GM12878 (cell line): ENCODE data around the gene DELE1. TPM values are rescaled to one million over a fixed set of nuclear protein-coding genes. Genes with fewer than 3 reads are reported as not detected.

Experiments
- ATAC-seq: fragments of 200-7000 bp; cut with Tn5 transposase; 3 replicates; pipeline ENCODE4 v1.9.1; 2020; ENCODE audit warnings: mild to moderate bottlenecking, moderate library complexity
- BruUV-seq: library from RNA; stranded (reverse); fragments of 400-500 nt; replicated peaks from 2 replicates; lab custom pipeline; 2021; lab: Mats Ljungman, UMichigan
- CTCF ChIA-PET: fragments of 300-600 bp; sonication (Branson Sonifier 250); formaldehyde crosslinking; extraction: SDS; loops from one replicate; lab custom pipeline; 2021; ENCODE audit warnings: inconsistent platforms; lab: Yijun Ruan, JAX
- POLR2A ChIA-PET: fragments of 350-600 bp; formaldehyde crosslinking; extraction: SDS; loops from one replicate; lab custom pipeline; 2021; ENCODE audit warnings: inconsistent platforms; lab: Charles Lee
- RAD21 ChIA-PET: fragments of 300-600 bp; sonication (Branson Sonifier 250); formaldehyde crosslinking; loops from one replicate; lab custom pipeline; 2023; ENCODE audit warnings: antibody characterized with exemption; ENCODE audit not compliant: unreplicated experiment; lab: Charles Lee
- SMC1A ChIA-PET: fragments of 300-600 bp; sonication (Branson Sonifier 250); formaldehyde crosslinking; loops from one replicate; lab custom pipeline; 2023; ENCODE audit not compliant: unreplicated experiment, uncharacterized antibody; lab: Charles Lee
- DNase-seq: peaks from one replicate; pipeline ENCODE4 v3.0.0-alpha.2; 2011; ENCODE audit warnings: low read depth, low spot score
- FAIRE-seq: peaks from 3 replicates; lab custom pipeline; 2011; peaks lifted over from hg19 to GRCh38; lab: Jason Lieb, UNC
- H2AFZ ChIP-seq: 2 replicates; pipeline ENCODE4 v1.6.0; 2011; ENCODE audit warnings: low read depth, low read length, control low read depth; ENCODE audit not compliant: control insufficient read depth
- H3K27ac ChIP-seq: 2 replicates; pipeline ENCODE4 v1.5.1; 2011; ENCODE audit warnings: control low read depth; ENCODE audit not compliant: control insufficient read depth, insufficient read depth
- H3K27me3 ChIP-seq, 2 experiments: replicated peaks in 1 of 2; 2 replicates each; pipeline versions ENCODE4 v1.6.0 to v1.6.1; 2011; ENCODE audit warnings: low read length in 1 of 2; ENCODE audit not compliant: control insufficient read depth in 2 of 2, insufficient read depth in 2 of 2
- H3K36me3 ChIP-seq, 2 experiments: 2 replicates each; pipeline ENCODE4 v1.5.1; 2011; ENCODE audit warnings: low read length in 1 of 2; ENCODE audit not compliant: control insufficient read depth in 2 of 2, insufficient read depth in 2 of 2
- H3K4me1 ChIP-seq: 2 replicates; pipeline ENCODE4 v1.6.1; 2011; ENCODE audit warnings: mild to moderate bottlenecking, low read length, moderate library complexity, mixed read lengths; ENCODE audit not compliant: control insufficient read depth, insufficient read depth
- H3K4me2 ChIP-seq: 2 replicates; pipeline ENCODE4 v1.6.0; 2011; ENCODE audit warnings: control low read depth; ENCODE audit not compliant: control insufficient read depth, insufficient read depth
- H3K4me3 ChIP-seq: fragments of 200-600 bp; sonication (generic); 2 replicates; pipeline ENCODE4 v1.5.1; 2016
- H3K79me2 ChIP-seq: 2 replicates; pipeline ENCODE4 v1.6.0; 2011; ENCODE audit warnings: low read length; ENCODE audit not compliant: control insufficient read depth, insufficient read depth
- H3K9ac ChIP-seq: 2 replicates; pipeline ENCODE4 v1.8.0; 2011; ENCODE audit warnings: low read length, control low read depth, mixed read lengths; ENCODE audit not compliant: control insufficient read depth, insufficient read depth
- H3K9me3 ChIP-seq: replicated peaks from 3 replicates; pipeline ENCODE4 v1.5.1; 2011; ENCODE audit warnings: mild to moderate bottlenecking, low read length; ENCODE audit not compliant: control insufficient read depth, insufficient read depth
- H4K20me1 ChIP-seq: 2 replicates; pipeline ENCODE4 v1.6.0; 2011; ENCODE audit not compliant: control insufficient read depth, insufficient read depth
- EP300 ChIP-seq, 2 experiments: fragments of 150-350 bp in 1 of 2; IDR thresholded peaks; 2 replicates each; pipeline ENCODE4 v1.6.1; 2011 to 2012; ENCODE audit warnings: low read depth in 2 of 2, low read length in 2 of 2, borderline replicate concordance in 1 of 2, improper control_type of control experiment in 1 of 2, inconsistent platforms in 1 of 2; ENCODE audit not compliant: control insufficient read depth in 1 of 2
- EZH2 ChIP-seq: IDR thresholded peaks from 2 replicates; pipeline ENCODE4 v1.6.1; 2012; ENCODE audit warnings: low read depth, mild to moderate bottlenecking, control low read depth, inconsistent platforms, low read length, borderline replicate concordance; ENCODE audit not compliant: control insufficient read depth
- KLF5 ChIP-seq: fragments of 450-650 bp; IDR thresholded peaks from 2 replicates; pipeline ENCODE4 v1.6.1; 2014; ENCODE audit warnings: mild to moderate bottlenecking; ENCODE audit not compliant: partially characterized antibody
- MEF2A ChIP-seq: IDR thresholded peaks from 2 replicates; pipeline ENCODE4 v1.6.1; 2011; ENCODE audit warnings: low read depth, mild to moderate bottlenecking, low read length, moderate library complexity; ENCODE audit not compliant: insufficient read depth
- NFYA ChIP-seq: IDR thresholded peaks from 2 replicates; pipeline ENCODE4 v1.6.1; 2011; ENCODE audit warnings: low read depth, mild to moderate bottlenecking, low read length, improper control_type of control experiment, borderline replicate concordance
- PAX5 ChIP-seq: IDR thresholded peaks from 2 replicates; pipeline ENCODE4 v1.6.1; 2011; ENCODE audit warnings: low read depth, low read length, borderline replicate concordance
- RCOR1 ChIP-seq: conservative IDR thresholded peaks from 2 replicates; pipeline ENCODE4 v1.6.1; 2012; ENCODE audit warnings: low read depth, low read length, improper control_type of control experiment
- SP1 ChIP-seq: IDR thresholded peaks from one replicate; pipeline ENCODE4 v1.6.1; 2011; ENCODE audit warnings: low read depth, low read length
- SUPT20H ChIP-seq: IDR thresholded peaks from 2 replicates; pipeline ENCODE4 v1.6.1; 2011; ENCODE audit warnings: low read depth, mild to moderate bottlenecking, low read length, moderate library complexity, borderline replicate concordance; ENCODE audit not compliant: control insufficient read depth
- TCF12 ChIP-seq: IDR thresholded peaks from 2 replicates; pipeline ENCODE4 v1.6.1; 2011; ENCODE audit warnings: low read depth, mild to moderate bottlenecking, low read length
- WRNIP1 ChIP-seq: IDR thresholded peaks from 2 replicates; pipeline ENCODE4 v1.6.1; 2011; ENCODE audit warnings: low read depth, low read length, improper control_type of control experiment, borderline replicate concordance
- ZBED1 ChIP-seq: IDR thresholded peaks from 2 replicates; pipeline ENCODE4 v1.6.1; 2016; ENCODE audit warnings: borderline replicate concordance
- WGBS: methylation state at CpG from one replicate; pipeline ENCODE4 v1.1.6; 2016; ENCODE audit warnings: low lambda C conversion rate; ENCODE audit not compliant: insufficient replicate concordance, insufficient coverage; ENCODE audit errors: missing lambda C conversion rate; 5-methylcytosine and 5-hydroxymethylcytosine counted together
- in situ Hi-C: fragments of 300-500 bp; cut with MboI; formaldehyde crosslinking; loops from 9 replicates; pipeline ENCODE4 v1.14.3; 2018; ENCODE audit warnings: mixed read lengths
- intact Hi-C: fragments of 100-400 bp; cut with micrococcal nuclease; formaldehyde crosslinking; loops from one replicate; pipeline ENCODE4 v1.14.2; 2022; ENCODE audit not compliant: unreplicated experiment
- polyA plus RNA-seq, 11 experiments: library from polyadenylated mRNA; depleted of rRNA in 4 of 11; unstranded in 6 of 11; stranded (reverse) in 5 of 11; fragments of >200 nt; fragmentation: Nextera tagmentation in 4 of 11; fragmentation: Illumina TruSeq in 1 of 11; extraction: Ambion mirVana in 4 of 11; extraction: Trizol in 1 of 11; gene quantifications; 1 replicate in 1 of 11; 2 replicates in 10 of 11; pipeline versions ENCODE4 v1.2.1 to v1.2.3, GENCODE V29; 2011 to 2016; ENCODE audit warnings: inconsistent platforms in 2 of 11, missing spikeins in 2 of 11, low read depth in 1 of 11
- total RNA-seq, 4 experiments: library from RNA; depleted of rRNA in 3 of 4; stranded (reverse); fragments of >200 nt in 3 of 4; fragmentation: Illumina TruSeq in 1 of 4; extraction: Trizol in 1 of 4; gene quantifications; 2 replicates each; pipeline versions ENCODE4 v1.2.1 to v1.2.3, GENCODE V29; 2013 to 2021
- TF ChIP-seq, protein P1 (sequence below): IDR thresholded peaks from 2 replicates; pipeline ENCODE4 v1.6.1; 2012; ENCODE audit warnings: low read length, inconsistent platforms
- TF ChIP-seq, protein P2 (sequence below), 3 experiments: IDR thresholded peaks in 2 of 3; conservative IDR thresholded peaks in 1 of 3; 2 replicates each; pipeline ENCODE4 v1.5.1; 2011; ENCODE audit warnings: low read depth in 3 of 3, low read length in 3 of 3, mild to moderate bottlenecking in 3 of 3, control low read depth in 2 of 3, moderate library complexity in 2 of 3, inconsistent platforms in 1 of 3, mixed read lengths in 1 of 3; ENCODE audit not compliant: control insufficient read depth in 2 of 3, insufficient read depth in 1 of 3; ENCODE audit errors: extremely low read depth in 1 of 3
- TF ChIP-seq, protein P3 (sequence below): fragments of 450-650 bp; IDR thresholded peaks from 2 replicates; pipeline ENCODE4 v1.6.1; 2017; ENCODE audit warnings: low read depth, mild to moderate bottlenecking, moderate library complexity
- TF ChIP-seq, protein P4 (sequence below): fragments of 450-650 bp; formaldehyde crosslinking; IDR thresholded peaks from 2 replicates; pipeline ENCODE4 v1.5.0; 2022; ENCODE audit warnings: mild to moderate bottlenecking, missing genetic modification characterization

Gene DELE1
- total and polyA plus RNA-seq, 10 of the 15 experiments (the other 5 are each of a cell fraction or from before 2014, with no cell fraction given): 18.9 to 71.4 (median 47.6) TPM

DNA sequence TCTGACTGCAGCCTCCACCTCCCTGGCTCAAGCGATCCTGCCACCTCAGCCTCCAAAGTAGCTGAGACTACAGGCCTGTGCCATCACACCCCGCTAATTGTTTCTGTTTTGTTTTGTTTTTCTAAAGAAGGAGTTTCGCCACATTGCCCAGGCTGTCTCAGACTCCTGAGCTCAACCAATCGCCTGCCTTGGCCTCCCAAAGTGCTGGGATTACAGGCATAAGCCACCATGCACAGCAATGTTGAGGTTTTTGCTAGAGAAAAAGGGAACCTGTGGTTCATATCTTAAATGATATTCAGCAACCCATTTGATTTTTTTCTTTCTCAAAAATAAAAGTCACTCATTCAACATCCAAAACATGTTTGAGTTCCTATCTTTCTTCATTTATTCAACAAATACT, 20.4 kb upstream of the DELE1 start:
- H3K9ac ChIP-seq: no peak overlapping the region
- no peaks in the 10 kb centered on the region for H3K79me2 ChIP-seq
- no peaks in the 10 kb centered on the region for H3K4me1 ChIP-seq
- SMC1A ChIA-PET: no interaction called here
- DNase-seq (no peak), FAIRE-seq (no peak), ATAC-seq (no peak)
- RAD21 ChIA-PET: no interaction called here
- H3K9me3 ChIP-seq: no peaks in the 10 kb centered on the region
- H2AFZ ChIP-seq: no peak overlapping the region
- H4K20me1 ChIP-seq: no peaks in the 10 kb centered on the region
- BruUV-seq: no TSS peak
- no peak overlapping the region for H3K4me2 ChIP-seq
- H3K4me3 ChIP-seq: no peak overlapping the region
- H3K27ac ChIP-seq: no peak overlapping the region
- in situ Hi-C loops: no loop called here
- WGBS: 35% methylated on average over 4 of the region's 4 CpGs
- H3K27me3 ChIP-seq: no peaks in the 10 kb centered on the region; a peak in 1 of 4 replicates
- CTCF ChIA-PET: interaction anchor here (0.8 to 1.0 kb wide), 2 partner anchors 38 to 211 kb away, joined by 4 read pairs; no protein-coding TSS in a partner anchor
- no peaks in the 10 kb centered on the region for H3K36me3 ChIP-seq
- intact Hi-C loops: no loop called here
- POLR2A ChIA-PET: no interaction called here
- TF ChIP-seq EP300 (IDR thresholded peaks at IDR 0.05; ENCODE audit: borderline replicate concordance in 1 of 2, control insufficient read depth in 1 of 2, low read depth in 2 of 2, low read length in 2 of 2): no peak
- TF ChIP-seq, protein P1, sequence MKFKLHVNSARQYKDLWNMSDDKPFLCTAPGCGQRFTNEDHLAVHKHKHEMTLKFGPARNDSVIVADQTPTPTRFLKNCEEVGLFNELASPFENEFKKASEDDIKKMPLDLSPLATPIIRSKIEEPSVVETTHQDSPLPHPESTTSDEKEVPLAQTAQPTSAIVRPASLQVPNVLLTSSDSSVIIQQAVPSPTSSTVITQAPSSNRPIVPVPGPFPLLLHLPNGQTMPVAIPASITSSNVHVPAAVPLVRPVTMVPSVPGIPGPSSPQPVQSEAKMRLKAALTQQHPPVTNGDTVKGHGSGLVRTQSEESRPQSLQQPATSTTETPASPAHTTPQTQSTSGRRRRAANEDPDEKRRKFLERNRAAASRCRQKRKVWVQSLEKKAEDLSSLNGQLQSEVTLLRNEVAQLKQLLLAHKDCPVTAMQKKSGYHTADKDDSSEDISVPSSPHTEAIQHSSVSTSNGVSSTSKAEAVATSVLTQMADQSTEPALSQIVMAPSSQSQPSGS: no peak
- TF ChIP-seq, protein P2, sequence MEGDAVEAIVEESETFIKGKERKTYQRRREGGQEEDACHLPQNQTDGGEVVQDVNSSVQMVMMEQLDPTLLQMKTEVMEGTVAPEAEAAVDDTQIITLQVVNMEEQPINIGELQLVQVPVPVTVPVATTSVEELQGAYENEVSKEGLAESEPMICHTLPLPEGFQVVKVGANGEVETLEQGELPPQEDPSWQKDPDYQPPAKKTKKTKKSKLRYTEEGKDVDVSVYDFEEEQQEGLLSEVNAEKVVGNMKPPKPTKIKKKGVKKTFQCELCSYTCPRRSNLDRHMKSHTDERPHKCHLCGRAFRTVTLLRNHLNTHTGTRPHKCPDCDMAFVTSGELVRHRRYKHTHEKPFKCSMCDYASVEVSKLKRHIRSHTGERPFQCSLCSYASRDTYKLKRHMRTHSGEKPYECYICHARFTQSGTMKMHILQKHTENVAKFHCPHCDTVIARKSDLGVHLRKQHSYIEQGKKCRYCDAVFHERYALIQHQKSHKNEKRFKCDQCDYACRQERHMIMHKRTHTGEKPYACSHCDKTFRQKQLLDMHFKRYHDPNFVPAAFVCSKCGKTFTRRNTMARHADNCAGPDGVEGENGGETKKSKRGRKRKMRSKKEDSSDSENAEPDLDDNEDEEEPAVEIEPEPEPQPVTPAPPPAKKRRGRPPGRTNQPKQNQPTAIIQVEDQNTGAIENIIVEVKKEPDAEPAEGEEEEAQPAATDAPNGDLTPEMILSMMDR (IDR thresholded peaks at IDR 0.05 in 2 of 3, conservative IDR thresholded peaks at IDR 0.05 in 1 of 3; ENCODE audit: control insufficient read depth in 2 of 3, extremely low read depth in 1 of 3, insufficient read depth in 1 of 3, low read depth in 3 of 3, low read length in 3 of 3): no peak
- no peak for TF ChIP-seq ZBED1
- no peak for TF ChIP-seq RCOR1
- TF ChIP-seq EZH2: no peak
- TF ChIP-seq, protein P3, sequence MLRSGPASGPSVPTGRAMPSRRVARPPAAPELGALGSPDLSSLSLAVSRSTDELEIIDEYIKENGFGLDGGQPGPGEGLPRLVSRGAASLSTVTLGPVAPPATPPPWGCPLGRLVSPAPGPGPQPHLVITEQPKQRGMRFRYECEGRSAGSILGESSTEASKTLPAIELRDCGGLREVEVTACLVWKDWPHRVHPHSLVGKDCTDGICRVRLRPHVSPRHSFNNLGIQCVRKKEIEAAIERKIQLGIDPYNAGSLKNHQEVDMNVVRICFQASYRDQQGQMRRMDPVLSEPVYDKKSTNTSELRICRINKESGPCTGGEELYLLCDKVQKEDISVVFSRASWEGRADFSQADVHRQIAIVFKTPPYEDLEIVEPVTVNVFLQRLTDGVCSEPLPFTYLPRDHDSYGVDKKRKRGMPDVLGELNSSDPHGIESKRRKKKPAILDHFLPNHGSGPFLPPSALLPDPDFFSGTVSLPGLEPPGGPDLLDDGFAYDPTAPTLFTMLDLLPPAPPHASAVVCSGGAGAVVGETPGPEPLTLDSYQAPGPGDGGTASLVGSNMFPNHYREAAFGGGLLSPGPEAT: no peak
- no peak for TF ChIP-seq SP1
- TF ChIP-seq NFYA: no peak
- TF ChIP-seq TCF12: no peak
- TF ChIP-seq SUPT20H: no peak
- no peak for TF ChIP-seq WRNIP1
- TF ChIP-seq, protein P4, sequence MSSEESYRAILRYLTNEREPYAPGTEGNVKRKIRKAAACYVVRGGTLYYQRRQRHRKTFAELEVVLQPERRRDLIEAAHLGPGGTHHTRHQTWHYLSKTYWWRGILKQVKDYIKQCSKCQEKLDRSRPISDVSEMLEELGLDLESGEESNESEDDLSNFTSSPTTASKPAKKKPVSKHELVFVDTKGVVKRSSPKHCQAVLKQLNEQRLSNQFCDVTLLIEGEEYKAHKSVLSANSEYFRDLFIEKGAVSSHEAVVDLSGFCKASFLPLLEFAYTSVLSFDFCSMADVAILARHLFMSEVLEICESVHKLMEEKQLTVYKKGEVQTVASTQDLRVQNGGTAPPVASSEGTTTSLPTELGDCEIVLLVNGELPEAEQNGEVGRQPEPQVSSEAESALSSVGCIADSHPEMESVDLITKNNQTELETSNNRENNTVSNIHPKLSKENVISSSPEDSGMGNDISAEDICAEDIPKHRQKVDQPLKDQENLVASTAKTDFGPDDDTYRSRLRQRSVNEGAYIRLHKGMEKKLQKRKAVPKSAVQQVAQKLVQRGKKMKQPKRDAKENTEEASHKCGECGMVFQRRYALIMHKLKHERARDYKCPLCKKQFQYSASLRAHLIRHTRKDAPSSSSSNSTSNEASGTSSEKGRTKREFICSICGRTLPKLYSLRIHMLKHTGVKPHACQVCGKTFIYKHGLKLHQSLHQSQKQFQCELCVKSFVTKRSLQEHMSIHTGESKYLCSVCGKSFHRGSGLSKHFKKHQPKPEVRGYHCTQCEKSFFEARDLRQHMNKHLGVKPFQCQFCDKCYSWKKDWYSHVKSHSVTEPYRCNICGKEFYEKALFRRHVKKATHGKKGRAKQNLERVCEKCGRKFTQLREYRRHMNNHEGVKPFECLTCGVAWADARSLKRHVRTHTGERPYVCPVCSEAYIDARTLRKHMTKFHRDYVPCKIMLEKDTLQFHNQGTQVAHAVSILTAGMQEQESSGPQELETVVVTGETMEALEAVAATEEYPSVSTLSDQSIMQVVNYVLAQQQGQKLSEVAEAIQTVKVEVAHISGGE: no peak
- TF ChIP-seq PAX5: no peak
- TF ChIP-seq KLF5: no peak
- TF ChIP-seq MEF2A: no peak
